ENCODE data around the gene POLR1A. TPM values are rescaled to one million over a fixed set of nuclear protein-coding genes. Genes with fewer than 3 reads are reported as not detected.
"Not testable (repeated sequence)": the region's sequence is repeated elsewhere in the genome, so short reads cannot be mapped to it uniquely, and the experiment has no call there.

The POLR1A gene
- total RNA-seq, 4 donors from 2014 or later, result 15.3 to 22.3 (median 19.8) TPM

DNA sequence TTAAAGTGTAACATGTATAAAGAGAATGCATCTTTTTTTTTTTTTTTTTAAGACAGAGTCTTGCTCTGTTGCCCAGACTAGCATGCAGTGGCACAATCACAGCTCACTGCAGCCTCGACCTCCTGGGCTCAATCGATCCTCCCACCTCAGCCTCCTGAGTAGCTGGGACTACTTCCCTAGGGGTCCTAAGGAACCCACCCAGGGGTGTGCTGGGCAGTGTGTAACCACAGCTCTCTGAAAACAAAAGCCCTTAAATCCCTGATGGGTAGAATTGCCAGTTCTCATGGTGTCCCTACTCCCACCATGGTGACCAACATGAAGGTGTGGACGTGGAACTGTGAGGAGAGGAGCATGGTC lies 111.3 kb downstream of the POLR1A start:
- H3K4me3 ChIP-seq, result no peak overlapping the region
- H3K27ac ChIP-seq, result peak overlapping the region in 2 of 4 donors; percentile 21 to 95
- H3K4me1 ChIP-seq, result peaks cover under 1 to 63% (median 51%) of the 10 kb centered on the region in 4 donors
- WGBS, 2 donors, result 88% methylated on average over 3 of the region's 3 CpGs
- no peaks in the 10 kb centered on the region for H3K27me3 ChIP-seq
- TF ChIP-seq EP300 (IDR thresholded peaks at IDR 0.05) (no peak), POLR2A (IDR thresholded peaks at IDR 0.05) (no peak)
- TF ChIP-seq, protein P1, sequence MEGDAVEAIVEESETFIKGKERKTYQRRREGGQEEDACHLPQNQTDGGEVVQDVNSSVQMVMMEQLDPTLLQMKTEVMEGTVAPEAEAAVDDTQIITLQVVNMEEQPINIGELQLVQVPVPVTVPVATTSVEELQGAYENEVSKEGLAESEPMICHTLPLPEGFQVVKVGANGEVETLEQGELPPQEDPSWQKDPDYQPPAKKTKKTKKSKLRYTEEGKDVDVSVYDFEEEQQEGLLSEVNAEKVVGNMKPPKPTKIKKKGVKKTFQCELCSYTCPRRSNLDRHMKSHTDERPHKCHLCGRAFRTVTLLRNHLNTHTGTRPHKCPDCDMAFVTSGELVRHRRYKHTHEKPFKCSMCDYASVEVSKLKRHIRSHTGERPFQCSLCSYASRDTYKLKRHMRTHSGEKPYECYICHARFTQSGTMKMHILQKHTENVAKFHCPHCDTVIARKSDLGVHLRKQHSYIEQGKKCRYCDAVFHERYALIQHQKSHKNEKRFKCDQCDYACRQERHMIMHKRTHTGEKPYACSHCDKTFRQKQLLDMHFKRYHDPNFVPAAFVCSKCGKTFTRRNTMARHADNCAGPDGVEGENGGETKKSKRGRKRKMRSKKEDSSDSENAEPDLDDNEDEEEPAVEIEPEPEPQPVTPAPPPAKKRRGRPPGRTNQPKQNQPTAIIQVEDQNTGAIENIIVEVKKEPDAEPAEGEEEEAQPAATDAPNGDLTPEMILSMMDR (IDR thresholded peaks at IDR 0.05), result no peak
- H3K36me3 ChIP-seq, result no peaks in the 10 kb centered on the region
- DNase-seq (ENCODE audit: low spot score in 2 of 2), result no peak
- H3K9me3 ChIP-seq, result no peaks in the 10 kb centered on the region

DNA sequence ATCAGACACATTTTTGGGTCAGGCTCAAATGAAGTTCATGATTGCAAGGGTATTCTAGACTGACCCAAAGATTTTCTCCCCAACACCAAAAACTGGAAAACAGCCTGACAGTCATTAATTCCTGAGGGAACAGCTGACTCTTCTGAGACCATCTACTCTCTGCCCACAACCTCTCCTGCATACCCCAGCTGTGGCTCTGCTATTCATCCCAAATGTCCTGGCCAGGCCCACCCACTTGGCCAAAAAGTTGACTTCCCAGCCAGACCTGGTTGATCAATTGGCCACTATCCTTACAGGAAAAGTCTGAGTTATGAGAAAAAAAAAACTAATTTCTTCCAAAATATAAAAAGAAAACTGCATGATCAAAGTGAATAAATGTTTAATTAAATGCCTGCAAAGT lies 113.1 kb downstream of the POLR1A start:
- DNase-seq (ENCODE audit: low spot score in 2 of 2), result no peak
- H3K36me3 ChIP-seq, result no peaks in the 10 kb centered on the region
- H3K27me3 ChIP-seq, result no peaks in the 10 kb centered on the region
- H3K27ac ChIP-seq, result no peak overlapping the region
- peaks cover 0 to 60% (median 33%) of the 10 kb centered on the region in 4 donors for H3K4me1 ChIP-seq
- no peak overlapping the region for H3K4me3 ChIP-seq
- H3K9me3 ChIP-seq, result no peaks in the 10 kb centered on the region
- TF ChIP-seq EP300 (IDR thresholded peaks at IDR 0.05) (no peak), POLR2A (IDR thresholded peaks at IDR 0.05) (no peak)
- TF ChIP-seq, protein P1 (IDR thresholded peaks at IDR 0.05), result no peak

DNA sequence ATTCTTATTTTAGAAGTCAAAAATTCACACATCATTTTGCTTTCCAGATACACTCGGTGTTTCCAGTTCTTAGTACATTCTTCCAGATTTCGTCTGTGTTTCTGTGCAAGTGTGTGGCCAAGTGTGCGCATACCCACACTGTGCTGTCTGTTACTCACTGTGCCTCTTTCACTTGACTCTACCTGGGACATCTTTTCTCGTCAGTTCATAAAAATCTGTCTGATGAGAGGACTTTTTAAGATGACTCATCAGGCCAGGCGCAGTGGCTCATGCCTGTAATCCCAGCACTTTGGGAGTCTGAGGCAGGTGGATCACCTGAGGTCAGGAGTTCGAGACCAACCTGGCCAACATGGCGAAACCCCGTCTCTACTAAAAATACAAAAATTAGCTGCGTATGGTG lies 113.6 kb downstream of the POLR1A start:
- H3K9me3 ChIP-seq; H3K36me3 ChIP-seq; DNase-seq (ENCODE audit: low spot score in 2 of 2); H3K27ac ChIP-seq; H3K4me3 ChIP-seq; H3K27me3 ChIP-seq: not testable (repeated sequence)
- WGBS, 2 donors, result 97 to 100% methylated on average over 9 of the region's 9 CpGs
- peaks cover 0 to 60% (median 27%) of the 10 kb centered on the region in 4 donors for H3K4me1 ChIP-seq

DNA sequence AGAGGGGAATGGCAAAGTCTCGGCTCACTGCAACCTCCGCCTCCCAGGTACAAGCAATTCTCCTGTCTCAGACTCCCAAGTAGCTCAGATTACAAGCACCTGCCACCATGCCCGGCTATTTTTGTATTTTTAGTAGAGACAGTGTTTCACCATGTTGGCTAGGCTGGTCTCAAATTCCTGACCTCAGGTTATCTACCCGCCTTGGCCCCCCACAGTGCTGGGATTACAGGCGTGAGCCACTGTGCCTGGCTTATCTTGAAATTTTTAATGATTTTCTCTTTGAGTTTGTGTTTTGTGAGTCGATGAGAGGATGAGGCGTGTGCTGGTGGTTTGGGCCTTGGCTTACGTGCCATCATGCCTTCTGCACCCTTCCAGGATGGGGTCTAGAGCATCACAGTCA lies 115.6 kb downstream of the POLR1A start:
- Histone ChIP-seq H3K36me3 (no peaks in the 10 kb centered on the region), H3K9me3 (no peaks in the 10 kb centered on the region), H3K27ac (no peak overlapping the region), H3K27me3 (no peaks in the 10 kb centered on the region), H3K4me1 (peaks cover 0 to 41% (median 12%) of the 10 kb centered on the region in 4 donors), H3K4me3 (no peak overlapping the region)
- 93 to 96% methylated on average over 8 of the region's 8 CpGs for WGBS, 2 donors
- TF ChIP-seq EP300 (IDR thresholded peaks at IDR 0.05) (no peak), POLR2A (IDR thresholded peaks at IDR 0.05) (no peak)
- TF ChIP-seq, protein P1 (IDR thresholded peaks at IDR 0.05), result no peak
- no peak for DNase-seq (ENCODE audit: low spot score in 2 of 2)

DNA sequence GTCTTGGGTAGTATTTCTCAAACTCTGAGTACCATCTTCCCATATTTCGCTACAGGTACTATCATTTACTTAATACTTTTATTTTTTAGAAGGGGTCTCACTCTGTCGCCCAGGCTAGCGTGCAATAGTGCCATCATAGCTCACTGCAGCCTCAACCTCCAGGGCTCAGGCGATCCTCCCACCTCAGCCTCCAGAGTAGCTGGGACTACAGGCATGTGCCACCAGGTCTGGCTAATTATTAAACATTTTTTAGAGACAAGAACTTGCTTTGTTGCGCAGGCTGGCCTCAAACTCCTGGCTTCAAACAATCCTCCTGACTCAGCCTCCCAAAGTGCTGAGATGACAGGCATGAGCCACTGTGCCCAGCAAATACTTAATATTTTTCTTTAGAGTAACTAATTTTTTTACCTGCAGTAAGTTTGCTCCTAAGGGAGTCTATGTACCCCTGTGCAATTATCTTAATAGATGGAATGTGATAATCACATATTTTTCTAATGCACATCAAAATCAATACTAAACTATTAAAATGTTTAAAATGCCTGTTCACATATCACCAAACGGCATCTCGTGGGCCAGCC lies 116.3 kb downstream of the POLR1A start:
- no peaks in the 10 kb centered on the region for H3K27me3 ChIP-seq
- peaks cover 0 to 36% (median 5%) of the 10 kb centered on the region in 4 donors for H3K4me1 ChIP-seq
- no peak for TF ChIP-seq EP300 (IDR thresholded peaks at IDR 0.05)
- TF ChIP-seq, protein P1 (IDR thresholded peaks at IDR 0.05), result no peak
- TF ChIP-seq POLR2A (IDR thresholded peaks at IDR 0.05), result no peak
- 81 to 83% methylated on average over 7 of the region's 7 CpGs for WGBS, 2 donors
- H3K27ac ChIP-seq, result no peak overlapping the region
- H3K36me3 ChIP-seq, result no peaks in the 10 kb centered on the region
- H3K4me3 ChIP-seq, result no peak overlapping the region
- no peaks in the 10 kb centered on the region for H3K9me3 ChIP-seq
- no peak for DNase-seq (ENCODE audit: low spot score in 2 of 2)

DNA sequence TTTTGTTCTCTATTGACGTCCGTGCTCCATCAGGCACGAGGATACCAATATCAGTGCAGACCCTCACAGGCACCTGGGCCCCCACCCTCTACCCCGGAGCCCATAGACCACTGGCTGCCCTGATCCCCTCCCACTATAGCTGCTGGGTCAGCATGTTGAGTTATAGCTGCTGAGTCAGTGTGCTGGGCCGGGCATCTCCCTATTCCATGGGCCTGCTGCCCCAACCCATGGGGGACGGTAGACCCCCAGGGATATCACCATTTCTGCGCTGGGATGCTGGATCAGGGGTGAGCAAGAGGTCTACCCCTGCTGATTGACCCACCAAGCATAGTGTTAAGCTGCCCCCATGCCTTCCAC lies 116.8 kb downstream of the POLR1A start:
- no peak for DNase-seq (ENCODE audit: low spot score in 2 of 2)
- H3K27me3 ChIP-seq, result no peaks in the 10 kb centered on the region
- H3K9me3 ChIP-seq, result no peaks in the 10 kb centered on the region
- WGBS, 2 donors, result 75 to 82% methylated on average over 7 of the region's 7 CpGs
- peaks cover 0 to 31% (median 2%) of the 10 kb centered on the region in 4 donors for H3K4me1 ChIP-seq
- no peak for TF ChIP-seq POLR2A (IDR thresholded peaks at IDR 0.05)
- TF ChIP-seq EP300 (IDR thresholded peaks at IDR 0.05), result no peak
- TF ChIP-seq, protein P1 (IDR thresholded peaks at IDR 0.05), result no peak
- H3K36me3 ChIP-seq, result no peaks in the 10 kb centered on the region
- H3K4me3 ChIP-seq, result no peak overlapping the region
- H3K27ac ChIP-seq, result peak overlapping the region in 2 of 4 donors; percentile 48 to 71

All from tibial nerve (tissue), 4 donors.